OCI-LY7 (cell line): ENCODE measurements around the gene DPF3.

Source experiments
- EZH2phosphoT487 ChIP-seq: fragments of 200-600 bp; sonication (generic); IDR thresholded peaks from 2 replicates; pipeline ENCODE4 v1.6.1; 2018; ENCODE audit warnings: low read depth, borderline replicate concordance, mild to moderate bottlenecking, mixed run types, antibody characterized with exemption, low read length, moderate library complexity, mixed read lengths
- TF ChIP-seq, protein P1 (sequence below): fragments of 200-600 bp; sonication (generic); conservative IDR thresholded peaks from 2 replicates; pipeline ENCODE4 v1.5.1; 2014; ENCODE audit warnings: mild to moderate bottlenecking, antibody characterized with exemption, low read length, moderate library complexity, mixed read lengths

DNA sequence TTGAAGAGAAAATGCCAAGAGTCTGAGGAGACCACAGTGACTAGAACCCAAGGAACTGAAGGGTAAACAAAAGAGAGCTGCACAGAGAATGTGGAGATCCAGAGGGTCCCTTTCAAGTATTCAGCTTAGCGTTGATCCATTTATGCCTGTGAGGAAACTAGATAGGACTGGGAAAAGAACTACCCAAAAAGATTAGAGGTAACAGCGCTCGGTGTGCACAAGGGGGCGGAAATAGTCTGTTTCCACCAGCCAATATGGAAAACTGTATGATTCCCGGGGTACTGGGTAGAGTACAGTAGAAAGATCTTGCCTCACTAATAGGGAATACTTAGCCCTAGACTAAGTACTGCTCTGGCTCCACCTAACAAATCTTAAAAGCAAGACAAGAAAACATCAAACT lies 135.5 kb downstream of the DPF3 start:
- TF ChIP-seq, protein P1, sequence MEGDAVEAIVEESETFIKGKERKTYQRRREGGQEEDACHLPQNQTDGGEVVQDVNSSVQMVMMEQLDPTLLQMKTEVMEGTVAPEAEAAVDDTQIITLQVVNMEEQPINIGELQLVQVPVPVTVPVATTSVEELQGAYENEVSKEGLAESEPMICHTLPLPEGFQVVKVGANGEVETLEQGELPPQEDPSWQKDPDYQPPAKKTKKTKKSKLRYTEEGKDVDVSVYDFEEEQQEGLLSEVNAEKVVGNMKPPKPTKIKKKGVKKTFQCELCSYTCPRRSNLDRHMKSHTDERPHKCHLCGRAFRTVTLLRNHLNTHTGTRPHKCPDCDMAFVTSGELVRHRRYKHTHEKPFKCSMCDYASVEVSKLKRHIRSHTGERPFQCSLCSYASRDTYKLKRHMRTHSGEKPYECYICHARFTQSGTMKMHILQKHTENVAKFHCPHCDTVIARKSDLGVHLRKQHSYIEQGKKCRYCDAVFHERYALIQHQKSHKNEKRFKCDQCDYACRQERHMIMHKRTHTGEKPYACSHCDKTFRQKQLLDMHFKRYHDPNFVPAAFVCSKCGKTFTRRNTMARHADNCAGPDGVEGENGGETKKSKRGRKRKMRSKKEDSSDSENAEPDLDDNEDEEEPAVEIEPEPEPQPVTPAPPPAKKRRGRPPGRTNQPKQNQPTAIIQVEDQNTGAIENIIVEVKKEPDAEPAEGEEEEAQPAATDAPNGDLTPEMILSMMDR, result no peak
- no peak for TF ChIP-seq EZH2phosphoT487
